Left renal pelvis (tissue), 4 donors: ENCODE measurements around the gene ZNF408. TPM values are rescaled to one million over a fixed set of nuclear protein-coding genes. Genes with fewer than 3 reads are reported as not detected.

Source experiments
- DNase-seq, 4 donors: peaks; one replicate each; pipeline ENCODE4 v3.0.0-alpha.2; 2013; ENCODE audit warnings: low read depth in 4 of 4, low spot score in 3 of 4
- polyA plus RNA-seq, 4 donors: library from polyadenylated mRNA; unstranded; fragments of 120-200 nt; gene quantifications; one replicate each; pipeline ENCODE4 v1.2.1, GENCODE V29; 2013; ENCODE audit not compliant: insufficient read length in 4 of 4

Gene ZNF408
- polyA plus RNA-seq, 4 donors = 7.0 to 11.0 (median 8.8) TPM

GRCh38 chr11:46724088-46724487, 23.3 kb downstream of the ZNF408 start:
- no peak for DNase-seq

GRCh38 chr11:46725338-46726205, 24.7 kb downstream of the ZNF408 start:
- no peak for DNase-seq

- no peak for DNase-seq
Measured at GRCh38 chr11:46726206-46726862, 25.5 kb downstream of the ZNF408 start.

GRCh38 chr11:46727952-46728658, 27.3 kb downstream of the ZNF408 start:
- no peak for DNase-seq

GRCh38 chr11:46728659-46729040, 27.8 kb downstream of the ZNF408 start:
- DNase-seq = no peak

- no peak for DNase-seq
Measured at GRCh38 chr11:46729110-46730027, 28.5 kb downstream of the ZNF408 start.

GRCh38 chr11:46731545-46731944, 30.7 kb downstream of the ZNF408 start:
- DNase-seq = no peak

GRCh38 chr11:46733234-46733633, 32.4 kb downstream of the ZNF408 start:
- DNase-seq = no peak

- no peak for DNase-seq
Measured at GRCh38 chr11:46736146-46736545, 35.3 kb downstream of the ZNF408 start.

GRCh38 chr11:46736615-46737014, 35.8 kb downstream of the ZNF408 start:
- DNase-seq = no peak

GRCh38 chr11:46737699-46738098, 36.9 kb downstream of the ZNF408 start:
- no peak for DNase-seq

GRCh38 chr11:46738887-46739286, 38.1 kb downstream of the ZNF408 start:
- no peak for DNase-seq

GRCh38 chr11:46741600-46742484, 41.0 kb downstream of the ZNF408 start:
- DNase-seq = no peak

- DNase-seq = no peak
Measured at GRCh38 chr11:46743043-46743442, 42.2 kb downstream of the ZNF408 start.

GRCh38 chr11:46743693-46744339, 43.0 kb downstream of the ZNF408 start:
- no peak for DNase-seq

GRCh38 chr11:46745328-46745727, 44.5 kb downstream of the ZNF408 start:
- no peak for DNase-seq

GRCh38 chr11:46745995-46746394, 45.2 kb downstream of the ZNF408 start:
- no peak for DNase-seq

GRCh38 chr11:46747150-46747549, 46.3 kb downstream of the ZNF408 start:
- DNase-seq = no peak
